Stimulated activated CD8-positive, alpha-beta memory T cell treated with anti-CD3 and anti-CD28 coated beads, Interleukin-15, amount 100 ng/mL, for 24 hours (primary cell): ENCODE data around the gene BPTF.
"Not testable (repeated sequence)": the region's sequence is repeated elsewhere in the genome, so short reads cannot be mapped to it uniquely, and the experiment has no call there.

Source experiments
- DNase-seq: peaks from one replicate; pipeline ENCODE4 v3.0.0-alpha.2; 2020; ENCODE audit warnings: low read depth

The BPTF gene

GRCh38 chr17:67881083-67881482 is 55.8 kb downstream of the BPTF start:
- no peak for DNase-seq

GRCh38 chr17:67884741-67885140 is 59.4 kb downstream of the BPTF start:
- no peak for DNase-seq

GRCh38 chr17:67891481-67892119 is 66.3 kb downstream of the BPTF start:
- no peak for DNase-seq

- no peak for DNase-seq
Measured at GRCh38 chr17:67902511-67903231, 77.4 kb downstream of the BPTF start.

- not testable (repeated sequence) for DNase-seq
Measured at GRCh38 chr17:67905298-67905697, 80.0 kb downstream of the BPTF start.

GRCh38 chr17:67910117-67910803 is 85.0 kb downstream of the BPTF start:
- DNase-seq, result not testable (repeated sequence)

GRCh38 chr17:67911059-67911782 is 85.9 kb downstream of the BPTF start:
- DNase-seq, result no peak

GRCh38 chr17:67912088-67912487 is 86.8 kb downstream of the BPTF start:
- DNase-seq, result no peak

- no peak for DNase-seq
Measured at GRCh38 chr17:67912656-67913055, 87.4 kb downstream of the BPTF start.

GRCh38 chr17:67920212-67920611 is 94.9 kb downstream of the BPTF start:
- no peak for DNase-seq

GRCh38 chr17:67922503-67922902 is 97.2 kb downstream of the BPTF start:
- no peak for DNase-seq

- not testable (repeated sequence) for DNase-seq
Measured at GRCh38 chr17:67928842-67929241, 103.5 kb downstream of the BPTF start.

GRCh38 chr17:67931227-67931626 is 105.9 kb downstream of the BPTF start:
- DNase-seq, result no peak

GRCh38 chr17:67942810-67943209 is 117.5 kb downstream of the BPTF start:
- DNase-seq, result no peak

GRCh38 chr17:67944035-67944434 is 118.7 kb downstream of the BPTF start:
- DNase-seq, result no peak

GRCh38 chr17:67946513-67946912 is 121.2 kb downstream of the BPTF start:
- no peak for DNase-seq

GRCh38 chr17:67947325-67947813 is 122.1 kb downstream of the BPTF start:
- no peak for DNase-seq

- no peak for DNase-seq
Measured at GRCh38 chr17:67950945-67951344, 125.6 kb downstream of the BPTF start.

- DNase-seq, result no peak
Measured at GRCh38 chr17:67959510-67959909, 134.2 kb downstream of the BPTF start.

GRCh38 chr17:67960276-67960675 is 135.0 kb downstream of the BPTF start:
- not testable (repeated sequence) for DNase-seq

- DNase-seq, result not testable (repeated sequence)
Measured at GRCh38 chr17:67962156-67962555, 136.9 kb downstream of the BPTF start.

GRCh38 chr17:67963145-67963572 is 137.9 kb downstream of the BPTF start:
- DNase-seq, result peak; percentile 15
